Psoas muscle (tissue), 8 donors: ENCODE measurements around the gene NEK7. TPM values are rescaled to one million over a fixed set of nuclear protein-coding genes. Genes with fewer than 3 reads are reported as not detected.

Experiments
- ATAC-seq, 4 donors: fragments of 200-7000 bp; cut with Tn5 transposase; one replicate each; pipeline ENCODE4 v1.9.1; 2020; ENCODE audit warnings: moderate library complexity in 3 of 4, mild to moderate bottlenecking in 2 of 4
- DNase-seq, 2 donors: peaks; one replicate each; pipeline ENCODE4 v3.0.0-alpha.2; 2020
- H3K27ac ChIP-seq: fragments of 200-600 bp; one replicate; pipeline ENCODE4 v1.8.0; 2022
- H3K27me3 ChIP-seq, 3 donors: fragments of 200-600 bp in 1 of 3; one replicate each; pipeline versions ENCODE4 v1.6.1 to v1.8.0; 2013 to 2022; ENCODE audit warnings: low read length in 2 of 3, mild to moderate bottlenecking in 2 of 3, moderate library complexity in 1 of 3; ENCODE audit not compliant: insufficient read depth in 3 of 3
- H3K36me3 ChIP-seq, 2 donors: fragments of 200-600 bp in 1 of 2; one replicate each; pipeline versions ENCODE4 v1.6.1 to v1.8.0; 2013 to 2022; ENCODE audit warnings: low read depth in 1 of 2, mild to moderate bottlenecking in 1 of 2, moderate library complexity in 1 of 2; ENCODE audit not compliant: insufficient read depth in 1 of 2
- H3K4me1 ChIP-seq: fragments of 200-600 bp; one replicate; pipeline ENCODE4 v1.8.0; 2022
- H3K4me3 ChIP-seq: fragments of 200-600 bp; one replicate; pipeline ENCODE4 v1.8.0; 2022; ENCODE audit warnings: mild to moderate bottlenecking
- H3K9me3 ChIP-seq: fragments of 200-600 bp; one replicate; pipeline ENCODE4 v1.8.0; 2022
- WGBS, 3 donors: extraction: QIAGEN DNeasy Blood & Tissue Kit; methylation state at CpG; one replicate each; pipeline versions ENCODE4 v1.1.6 to v1.1.7; 2013; 5-methylcytosine and 5-hydroxymethylcytosine counted together
- intact Hi-C, 2 donors: fragments of 100-400 bp; cut with DNase I; formaldehyde crosslinking; loops; one replicate each; pipeline versions ENCODE4 v1.11.0 to v1.14.2; 2022
- polyA plus RNA-seq, 3 donors: library from polyadenylated mRNA; stranded (reverse); fragments of 200-250 nt; gene quantifications; one replicate each; pipeline ENCODE4 v1.2.3, GENCODE V29; 2013
- total RNA-seq, 4 donors: library from RNA; stranded (reverse); fragmentation: NEBNext Ultra II Directional in 2 of 4; extraction: Animal tissue kit (Norgen Biotek cat#: 25700) in 2 of 4; gene quantifications; one replicate each; pipeline versions ENCODE4 v1.2.1 to v1.2.4, GENCODE V29; 2021 to 2023
- TF ChIP-seq, protein P1 (sequence below): fragments of 200-600 bp; IDR thresholded peaks from one replicate; pipeline ENCODE4 v1.8.0; 2022; ENCODE audit warnings: antibody characterized with exemption
- donor health status: healthy with polysubstance abuse.
- donor health status: DM: no; HTN: no; CAD: no; lungs with moderate emphysema.
- donor health status: Bipolar disorder and iron deficiency.
- donor health status: healthy.
- donor health status: DM: yes; HTN: yes; CAD: no.
- donor health status: DM: no; HTN: no; CAD: no.
- donor health status: DM: no; HTN: no; CAD: no.
- donor health status: DM: yes; HTN: yes; CAD: no.

The NEK7 gene
- total and polyA plus RNA-seq, 7 donors = 10.1 to 88.2 (median 61.3) TPM

DNA sequence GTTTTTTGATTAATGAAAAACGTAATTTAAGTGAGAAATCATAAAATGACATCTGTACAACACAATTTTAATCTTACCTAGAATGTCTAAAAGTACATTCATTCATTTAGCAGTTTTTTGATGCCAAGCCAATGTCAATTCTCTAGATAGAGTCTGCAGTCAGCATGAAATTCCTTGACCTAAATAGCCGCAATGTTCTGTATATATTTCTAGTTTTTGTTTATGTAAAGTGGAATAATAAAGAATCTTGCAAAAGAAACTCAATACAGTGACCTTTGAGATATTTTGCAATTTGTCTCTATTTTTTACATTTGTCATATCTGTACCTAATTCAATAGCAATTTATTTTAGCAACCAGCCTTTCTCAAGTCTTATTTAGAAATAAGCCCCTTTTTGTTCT lies 207.7 kb downstream of the NEK7 start:
- no peaks in the 10 kb centered on the region for H3K27me3 ChIP-seq
- no peak overlapping the region for H3K27ac ChIP-seq
- TF ChIP-seq, protein P1, sequence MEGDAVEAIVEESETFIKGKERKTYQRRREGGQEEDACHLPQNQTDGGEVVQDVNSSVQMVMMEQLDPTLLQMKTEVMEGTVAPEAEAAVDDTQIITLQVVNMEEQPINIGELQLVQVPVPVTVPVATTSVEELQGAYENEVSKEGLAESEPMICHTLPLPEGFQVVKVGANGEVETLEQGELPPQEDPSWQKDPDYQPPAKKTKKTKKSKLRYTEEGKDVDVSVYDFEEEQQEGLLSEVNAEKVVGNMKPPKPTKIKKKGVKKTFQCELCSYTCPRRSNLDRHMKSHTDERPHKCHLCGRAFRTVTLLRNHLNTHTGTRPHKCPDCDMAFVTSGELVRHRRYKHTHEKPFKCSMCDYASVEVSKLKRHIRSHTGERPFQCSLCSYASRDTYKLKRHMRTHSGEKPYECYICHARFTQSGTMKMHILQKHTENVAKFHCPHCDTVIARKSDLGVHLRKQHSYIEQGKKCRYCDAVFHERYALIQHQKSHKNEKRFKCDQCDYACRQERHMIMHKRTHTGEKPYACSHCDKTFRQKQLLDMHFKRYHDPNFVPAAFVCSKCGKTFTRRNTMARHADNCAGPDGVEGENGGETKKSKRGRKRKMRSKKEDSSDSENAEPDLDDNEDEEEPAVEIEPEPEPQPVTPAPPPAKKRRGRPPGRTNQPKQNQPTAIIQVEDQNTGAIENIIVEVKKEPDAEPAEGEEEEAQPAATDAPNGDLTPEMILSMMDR = no peak
- H3K36me3 ChIP-seq = no peaks in the 10 kb centered on the region
- ATAC-seq = no peak
- no peak overlapping the region for H3K4me3 ChIP-seq
- no peaks in the 10 kb centered on the region for H3K9me3 ChIP-seq
- no peaks in the 10 kb centered on the region for H3K4me1 ChIP-seq
- DNase-seq = no peak
- intact Hi-C loops = no loop called here
- 61 to 68% (median 67%) methylated on average over 2 of the region's 2 CpGs for WGBS, 3 donors

DNA sequence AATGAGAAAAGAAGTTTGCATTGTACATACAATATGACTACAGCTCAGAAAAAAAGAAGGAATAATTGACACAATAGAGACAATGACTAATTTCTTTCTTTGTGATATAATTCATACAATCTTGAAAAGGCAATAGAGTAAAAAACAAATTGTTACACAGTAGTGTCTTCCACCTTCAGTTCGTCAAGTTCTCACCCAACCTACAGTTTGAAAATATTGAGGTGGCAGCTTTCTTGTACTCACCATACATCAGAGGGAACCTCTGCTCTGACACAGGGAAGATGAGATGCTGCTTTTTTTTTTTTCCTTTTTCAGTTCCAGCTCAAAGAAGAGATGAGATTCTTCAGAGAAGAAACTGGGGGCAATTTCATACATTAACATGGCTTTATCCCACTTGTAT lies 210.5 kb downstream of the NEK7 start:
- no peak for DNase-seq
- Histone ChIP-seq H3K4me3 (no peak overlapping the region), H3K36me3 (no peaks in the 10 kb centered on the region), H3K9me3 (no peaks in the 10 kb centered on the region), H3K27me3 (no peaks in the 10 kb centered on the region), H3K4me1 (no peaks in the 10 kb centered on the region), H3K27ac (no peak overlapping the region)
- no peak for ATAC-seq
- 50 to 96% (median 92%) methylated on average over 1 of the region's 1 CpG for WGBS, 3 donors
- TF ChIP-seq, protein P1 = no peak
- intact Hi-C loops = no loop called here

GRCh38 chr1:198370996-198371395 lies 214.2 kb downstream of the NEK7 start:
- Histone ChIP-seq H3K27ac (no peak overlapping the region), H3K36me3 (no peaks in the 10 kb centered on the region), H3K27me3 (no peaks in the 10 kb centered on the region), H3K9me3 (peaks cover 4% of the 10 kb centered on the region), H3K4me3 (no peak overlapping the region), H3K4me1 (no peaks in the 10 kb centered on the region)
- DNase-seq (no peak), ATAC-seq (no peak)
- WGBS, 3 donors = 36 to 38% (median 38%) methylated on average over 1 of the region's 1 CpG
- intact Hi-C loops = no loop called here
- TF ChIP-seq, protein P1 = no peak

Other genes starting within 250 kb of the NEK7 start
- under 1 TPM; 0.09 to 0.27 (median 0.13) TPM for gene LHX9, start 239.6 kb upstream of the NEK7 start, total RNA-seq
- under 1 TPM in 2 of 3 donors, not detected in 1; 0.04 TPM for gene LHX9, start 239.6 kb upstream of the NEK7 start, polyA plus RNA-seq